Mucosa of descending colon (tissue), 3 donors: ENCODE results near the gene SCAF8. TPM values are rescaled to one million over a fixed set of nuclear protein-coding genes. Genes with fewer than 3 reads are reported as not detected.

Experiments used
- ATAC-seq: fragments of 200-7000 bp; cut with Tn5 transposase; one replicate; pipeline ENCODE4 v1.9.1; 2020; ENCODE audit warnings: mild to moderate bottlenecking, moderate library complexity
- DNase-seq, 3 donors: peaks; one replicate each; pipeline ENCODE4 v3.0.0-alpha.2; 2020
- H3K36me3 ChIP-seq: fragments of 200-600 bp; one replicate; pipeline ENCODE4 v1.8.0; 2021; ENCODE audit warnings: low read depth, mild to moderate bottlenecking
- H3K4me1 ChIP-seq: fragments of 200-600 bp; one replicate; pipeline ENCODE4 v1.8.0; 2021; ENCODE audit warnings: low read depth, mild to moderate bottlenecking
- H3K4me3 ChIP-seq: fragments of 200-600 bp; one replicate; pipeline ENCODE4 v1.8.0; 2021; ENCODE audit warnings: mild to moderate bottlenecking
- H3K9me3 ChIP-seq: fragments of 200-600 bp; one replicate; pipeline ENCODE4 v1.8.0; 2021; ENCODE audit warnings: mild to moderate bottlenecking
- CTCF ChIP-seq: fragments of 200-600 bp; IDR thresholded peaks from one replicate; pipeline ENCODE4 v1.8.0; 2022; ENCODE audit warnings: antibody characterized with exemption, mild to moderate bottlenecking
- intact Hi-C, 2 donors: fragments of 100-400 bp; cut with DNase I in 1 of 2; cut with micrococcal nuclease in 1 of 2; formaldehyde crosslinking; loops; one replicate each; pipeline versions ENCODE4 v1.11.0 to v1.11.1; 2022; cut with DNase I, micrococcal nuclease
- total RNA-seq, 3 donors: library from RNA; stranded (reverse); fragmentation: NEBNext Ultra II Directional in 2 of 3; extraction: Animal tissue kit (Norgen Biotek cat#: 25700) in 2 of 3; gene quantifications; one replicate each; pipeline versions ENCODE4 v1.2.1 to v1.2.4, GENCODE V29; 2021 to 2023
- donor health status: DM: no; HTN: no; CAD: no; lungs with moderate emphysema.
- donor health status: DM: no; HTN: no; CAD: no.
- donor health status: DM: no; HTN: yes; CAD: no.

The SCAF8 gene
- total RNA-seq, 3 donors from 2014 or later = 36.4 to 48.6 (median 45.0) TPM

GRCh38 chr6:154751011-154751800 is 18.0 kb downstream of the SCAF8 start:
- Histone ChIP-seq H3K4me1 (peaks cover 5% of the 10 kb centered on the region), H3K9me3 (no peaks in the 10 kb centered on the region), H3K4me3 (no peak overlapping the region), H3K36me3 (no peaks in the 10 kb centered on the region)
- ATAC-seq (no peak), DNase-seq (no peak)
- TF ChIP-seq CTCF = no peak
- intact Hi-C loops = no loop called here

- H3K9me3 ChIP-seq = no peaks in the 10 kb centered on the region
- no peak for TF ChIP-seq CTCF
- H3K4me3 ChIP-seq = no peak overlapping the region
- intact Hi-C loops = no loop called here
- no peak for DNase-seq
- ATAC-seq = no peak
- H3K4me1 ChIP-seq = peaks cover 3% of the 10 kb centered on the region
- H3K36me3 ChIP-seq = no peaks in the 10 kb centered on the region
Measured at GRCh38 chr6:154752022-154752421, 18.8 kb downstream of the SCAF8 start.

DNA sequence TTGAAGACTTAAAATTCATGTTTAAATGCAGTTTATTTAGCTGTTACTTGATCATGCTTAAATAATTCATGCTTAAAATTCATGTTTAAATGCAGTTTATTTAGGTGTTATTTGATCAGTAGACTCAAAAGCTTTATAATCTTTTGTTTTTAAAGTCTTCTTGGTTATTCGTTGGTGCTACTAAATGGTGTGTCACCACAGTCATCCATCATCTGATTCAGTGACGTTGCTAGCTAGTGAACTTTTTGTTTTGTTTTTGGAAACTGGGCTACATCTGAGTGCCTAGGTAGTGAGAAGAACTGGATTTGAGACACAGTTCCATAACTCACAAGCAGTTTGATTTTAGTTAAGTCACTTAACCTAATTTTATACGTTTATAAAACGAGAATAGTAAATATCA is 20.9 kb downstream of the SCAF8 start:
- DNase-seq (no peak), ATAC-seq (no peak)
- TF ChIP-seq CTCF = no peak
- intact Hi-C loops = no loop called here
- Histone ChIP-seq H3K36me3 (no peaks in the 10 kb centered on the region), H3K4me3 (no peak overlapping the region), H3K9me3 (no peaks in the 10 kb centered on the region), H3K4me1 (no peaks in the 10 kb centered on the region)

- H3K4me1 ChIP-seq = no peaks in the 10 kb centered on the region
Measured at GRCh38 chr6:154757352-154758050, 24.3 kb downstream of the SCAF8 start.

DNA sequence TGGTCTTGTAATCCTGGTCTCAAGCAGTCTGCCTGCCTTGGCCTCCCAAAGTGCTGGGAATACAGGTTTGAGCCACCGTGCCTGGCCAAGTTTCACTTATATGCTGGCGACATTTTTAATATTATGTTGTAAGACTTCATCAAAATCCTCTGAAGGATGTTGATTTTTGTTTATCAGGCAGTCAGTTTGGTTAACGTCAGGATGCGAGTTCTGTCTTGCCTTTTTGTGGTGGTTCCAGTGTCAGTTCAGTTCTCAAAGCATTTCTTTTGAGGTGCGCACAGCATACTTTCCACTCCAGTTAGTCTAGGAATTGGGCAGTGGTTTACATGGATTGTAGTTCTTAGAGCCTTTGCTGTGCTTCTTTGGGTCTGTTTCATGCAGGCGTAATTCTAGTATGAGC is 24.9 kb downstream of the SCAF8 start:
- Histone ChIP-seq H3K36me3 (no peaks in the 10 kb centered on the region), H3K9me3 (no peaks in the 10 kb centered on the region), H3K4me1 (no peaks in the 10 kb centered on the region), H3K4me3 (no peak overlapping the region)
- intact Hi-C loops = no loop called here
- no peak for ATAC-seq
- no peak for DNase-seq
- TF ChIP-seq CTCF = no peak

More at GRCh38 chr6:154757352-154758050, 24.3 kb downstream of the SCAF8 start:
- H3K36me3 ChIP-seq = no peaks in the 10 kb centered on the region
- ATAC-seq (no peak), DNase-seq (no peak)
- H3K4me3 ChIP-seq = no peak overlapping the region
- H3K9me3 ChIP-seq = no peaks in the 10 kb centered on the region
- TF ChIP-seq CTCF = no peak
- intact Hi-C loops = no loop called here
